Measurements from ENCODE around the gene TBC1D25.

TBC1D25 gene

DNA sequence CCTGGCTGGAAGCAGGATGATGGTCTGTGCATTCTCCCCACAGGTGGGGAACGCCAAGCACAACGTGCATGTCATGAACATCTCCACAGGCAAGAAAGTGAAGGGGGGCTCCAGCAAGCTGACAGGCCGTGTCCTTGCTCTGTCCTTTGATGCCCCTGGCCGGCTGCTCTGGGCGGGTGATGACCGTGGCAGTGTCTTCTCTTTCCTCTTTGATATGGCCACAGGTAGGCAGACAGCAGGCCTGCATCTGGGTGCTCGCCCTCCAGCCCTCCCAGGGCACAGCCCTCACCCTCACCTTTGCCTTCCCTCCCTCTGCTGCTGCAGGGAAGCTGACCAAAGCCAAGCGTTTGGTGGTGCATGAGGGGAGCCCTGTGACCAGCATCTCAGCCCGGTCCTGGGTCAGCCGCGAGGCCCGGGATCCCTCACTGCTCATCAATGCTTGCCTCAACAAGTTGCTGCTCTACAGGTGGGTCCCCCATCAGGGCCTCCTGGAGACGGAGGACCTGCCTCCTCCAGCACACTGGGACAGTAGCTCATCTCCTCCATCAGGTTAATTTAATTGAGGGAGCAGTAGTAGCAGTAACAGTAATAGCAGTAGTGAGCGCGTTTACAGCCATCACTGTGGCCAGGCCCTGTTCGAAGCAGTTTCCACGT lies 62.4 kb downstream of the TBC1D25 start:
- Histone ChIP-seq H3K9me3 (ENCODE audit: control insufficient read depth, insufficient read depth, low read length) (peaks cover 41% of the 10 kb centered on the region), H3K36me3 (ENCODE audit: control insufficient read depth, insufficient read depth, low read length) (peaks cover 22% of the 10 kb centered on the region), H3K27me3 (ENCODE audit: control insufficient read depth, insufficient read depth, low read length) (no peaks in the 10 kb centered on the region), H3K9ac (ENCODE audit: low read depth, low read length) (no peak overlapping the region), H3K27ac (ENCODE audit: low read depth, low read length) (no peak overlapping the region), H3K4me3 (ENCODE audit: low read depth, low read length) (no peak overlapping the region), H3K4me1 (ENCODE audit: control insufficient read depth, insufficient read depth, low read length) (no peaks in the 10 kb centered on the region)

DNA sequence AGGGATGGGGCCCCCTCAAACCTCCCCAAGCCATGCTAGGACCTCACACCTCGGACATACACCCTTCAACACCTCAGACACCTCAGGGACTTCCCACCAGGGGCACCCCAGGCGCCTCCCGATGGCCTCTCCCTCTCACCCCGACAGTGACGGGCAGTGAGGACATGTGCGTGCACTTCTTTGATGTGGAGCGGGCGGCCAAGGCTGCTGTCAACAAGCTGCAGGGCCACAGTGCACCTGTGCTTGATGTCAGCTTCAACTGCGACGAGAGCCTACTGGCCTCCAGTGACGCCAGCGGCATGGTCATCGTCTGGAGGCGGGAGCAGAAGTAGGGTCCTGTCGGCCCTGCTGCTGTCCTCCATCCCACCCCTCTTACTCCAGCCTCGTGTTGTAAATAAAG lies 65.2 kb downstream of the TBC1D25 start:
- Histone ChIP-seq H3K9me3 (ENCODE audit: control insufficient read depth, insufficient read depth, low read length) (peaks cover 34% of the 10 kb centered on the region), H3K36me3 (ENCODE audit: control insufficient read depth, insufficient read depth, low read length) (peaks cover 17% of the 10 kb centered on the region), H3K4me3 (ENCODE audit: low read depth, low read length) (no peak overlapping the region), H3K9ac (ENCODE audit: low read depth, low read length) (no peak overlapping the region), H3K4me1 (ENCODE audit: control insufficient read depth, insufficient read depth, low read length) (no peaks in the 10 kb centered on the region), H3K27me3 (ENCODE audit: control insufficient read depth, insufficient read depth, low read length) (no peaks in the 10 kb centered on the region), H3K27ac (ENCODE audit: low read depth, low read length) (no peak overlapping the region)

DNA sequence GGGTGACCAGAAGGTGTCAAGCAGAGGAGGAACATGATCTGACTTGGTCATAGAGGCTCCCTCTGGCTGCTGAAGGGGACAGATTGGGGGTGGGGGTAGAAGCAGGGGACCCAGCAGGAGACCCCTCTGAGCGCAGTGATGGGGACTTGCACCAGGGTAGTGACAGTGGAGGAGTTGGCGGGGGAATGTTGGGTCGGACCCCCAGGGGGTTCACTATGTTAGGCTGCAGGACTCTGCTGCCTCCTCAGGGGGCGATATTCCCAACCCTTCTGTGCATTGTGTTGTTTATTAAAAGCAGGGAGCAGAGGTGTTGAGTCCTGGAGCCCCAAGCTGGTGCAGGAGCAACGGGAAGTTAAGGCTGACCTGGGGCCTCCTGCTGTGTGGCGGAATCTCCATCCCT lies 66.6 kb downstream of the TBC1D25 start:
- H3K27me3 ChIP-seq (ENCODE audit: control insufficient read depth, insufficient read depth, low read length), result no peaks in the 10 kb centered on the region
- H3K4me1 ChIP-seq (ENCODE audit: control insufficient read depth, insufficient read depth, low read length), result no peaks in the 10 kb centered on the region
- no peak overlapping the region for H3K4me3 ChIP-seq (ENCODE audit: low read depth, low read length)
- no peak overlapping the region for H3K9ac ChIP-seq (ENCODE audit: low read depth, low read length)
- peaks cover 26% of the 10 kb centered on the region for H3K9me3 ChIP-seq (ENCODE audit: control insufficient read depth, insufficient read depth, low read length)
- no peak overlapping the region for H3K27ac ChIP-seq (ENCODE audit: low read depth, low read length)
- peaks cover 12% of the 10 kb centered on the region; the same call in 1 of the 2 replicates for H3K36me3 ChIP-seq (ENCODE audit: control insufficient read depth, insufficient read depth, low read length)

DNA sequence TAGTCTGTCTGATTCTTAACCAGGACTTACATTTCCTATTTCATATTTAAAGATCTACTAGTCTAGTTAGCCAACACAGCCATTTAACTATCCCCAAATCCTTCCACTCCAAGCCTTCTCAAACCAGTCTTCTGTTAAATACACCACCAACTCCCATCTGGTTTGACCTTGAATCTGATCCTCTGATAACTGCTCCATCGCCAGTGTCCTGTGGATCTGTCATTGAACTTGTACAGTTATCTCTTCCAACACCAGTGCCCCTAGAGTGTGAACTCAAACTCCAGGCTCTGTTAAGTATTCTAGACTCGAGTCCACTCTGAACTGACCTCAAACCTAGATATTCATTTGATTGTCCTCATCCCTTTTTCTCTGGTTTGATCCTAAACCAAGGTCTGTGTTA lies 72.2 kb downstream of the TBC1D25 start:
- Histone ChIP-seq H3K4me1 (ENCODE audit: control insufficient read depth, insufficient read depth, low read length) (no peaks in the 10 kb centered on the region), H3K36me3 (ENCODE audit: control insufficient read depth, insufficient read depth, low read length) (no peaks in the 10 kb centered on the region), H3K27ac (ENCODE audit: low read depth, low read length) (no peak overlapping the region), H3K9me3 (ENCODE audit: control insufficient read depth, insufficient read depth, low read length) (peaks cover 4% of the 10 kb centered on the region), H3K9ac (ENCODE audit: low read depth, low read length) (no peak overlapping the region), H3K27me3 (ENCODE audit: control insufficient read depth, insufficient read depth, low read length) (no peaks in the 10 kb centered on the region), H3K4me3 (ENCODE audit: low read depth, low read length) (no peak overlapping the region)

All from HUES48 (cell line).